ENCODE results near the gene CHAMP1. TPM values are rescaled to one million over a fixed set of nuclear protein-coding genes. Genes with fewer than 3 reads are reported as not detected.

The CHAMP1 gene
- total RNA-seq, 1 donor from 2014 or later = 25.0 TPM

DNA sequence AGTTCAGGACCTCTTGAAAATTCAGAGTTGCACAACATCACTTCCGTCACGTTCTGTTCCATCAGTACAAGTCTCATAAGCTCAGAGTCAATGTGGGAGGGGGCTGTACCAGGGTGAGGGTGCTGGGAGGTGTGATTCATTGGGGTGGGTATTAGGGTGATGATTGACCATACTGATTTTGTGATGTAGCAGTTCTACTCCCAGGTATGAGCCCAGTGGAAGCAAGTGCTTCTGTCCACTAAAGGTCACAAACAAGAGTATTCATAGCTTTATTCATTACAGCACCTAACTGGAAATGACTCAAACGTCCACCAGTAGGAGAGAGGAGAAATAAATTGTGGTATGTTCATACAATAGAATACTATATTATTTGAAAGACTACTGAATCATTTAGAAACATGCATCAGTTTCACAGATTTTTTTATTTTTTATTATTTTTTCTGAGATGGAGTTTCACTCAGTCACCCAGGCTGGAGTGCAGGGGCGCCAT lies 45.0 kb upstream of the CHAMP1 start:
- H3K4me3 Mint-ChIP-seq (ENCODE audit: unreplicated experiment) = no peak overlapping the region
- H3K36me3 Mint-ChIP-seq (ENCODE audit: low read depth) = peaks cover 34% of the 10 kb centered on the region
- H3K27ac Mint-ChIP-seq (ENCODE audit: unreplicated experiment) = no peak overlapping the region
- H3K4me1 Mint-ChIP-seq (ENCODE audit: low read depth) = peaks cover 25% of the 10 kb centered on the region
- no peaks in the 10 kb centered on the region for H3K9me3 Mint-ChIP-seq (ENCODE audit: low read depth)
- no peaks in the 10 kb centered on the region for H3K27me3 Mint-ChIP-seq (ENCODE audit: low read depth)
- no peak for DNase-seq (ENCODE audit: low spot score)
- TF ChIP-seq CTCF (IDR thresholded peaks at IDR 0.05) = no peak

DNA sequence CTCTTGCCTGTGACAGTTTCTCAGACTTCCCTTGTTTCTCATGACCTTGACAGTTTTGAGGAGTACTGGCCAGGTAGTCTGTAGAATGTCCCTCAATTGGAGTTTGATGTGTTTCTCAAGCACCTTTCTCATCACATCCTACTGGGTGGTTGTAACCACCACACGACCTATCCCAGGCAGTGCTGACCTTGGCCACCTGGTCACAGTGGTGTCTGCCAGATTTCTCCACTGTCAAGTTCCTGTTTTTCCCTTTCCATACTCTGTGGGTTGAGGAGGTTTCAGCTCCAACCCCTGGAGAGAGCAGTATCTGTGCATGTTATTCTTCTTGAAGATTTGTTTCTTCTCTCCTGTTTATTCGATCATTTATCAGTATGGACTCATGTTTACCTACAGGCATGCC lies 41.3 kb upstream of the CHAMP1 start:
- H3K36me3 Mint-ChIP-seq (ENCODE audit: low read depth) = peaks cover 41% of the 10 kb centered on the region
- no peak overlapping the region for H3K27ac Mint-ChIP-seq (ENCODE audit: unreplicated experiment)
- TF ChIP-seq CTCF (IDR thresholded peaks at IDR 0.05) = no peak
- H3K9me3 Mint-ChIP-seq (ENCODE audit: low read depth) = no peaks in the 10 kb centered on the region
- H3K4me3 Mint-ChIP-seq (ENCODE audit: unreplicated experiment) = no peak overlapping the region
- H3K27me3 Mint-ChIP-seq (ENCODE audit: low read depth) = no peaks in the 10 kb centered on the region
- H3K4me1 Mint-ChIP-seq (ENCODE audit: low read depth) = peaks cover 6% of the 10 kb centered on the region
- no peak for DNase-seq (ENCODE audit: low spot score)

DNA sequence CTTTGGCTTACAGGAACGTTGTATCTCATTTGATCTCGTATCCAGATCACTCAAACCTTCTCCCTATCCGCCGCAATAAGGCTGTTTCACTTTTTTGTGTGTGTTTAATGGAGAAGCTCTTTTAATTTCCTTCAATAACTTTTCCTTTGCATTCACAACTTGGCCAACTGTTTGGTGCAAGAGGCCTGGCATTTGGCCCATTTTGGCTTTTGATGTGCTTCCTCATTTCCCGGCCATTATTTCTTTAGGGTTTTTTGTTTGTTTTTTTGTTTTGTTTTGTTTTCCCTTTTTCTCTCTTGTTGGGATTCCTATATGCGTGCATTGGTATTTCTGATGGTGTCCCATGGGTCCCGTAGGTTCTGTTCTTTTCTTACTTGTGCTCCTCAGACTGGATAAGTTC lies 39.0 kb upstream of the CHAMP1 start:
- Mint-ChIP-seq H3K4me1 (ENCODE audit: low read depth) (peaks cover 15% of the 10 kb centered on the region), H3K27ac (ENCODE audit: unreplicated experiment) (no peak overlapping the region)
- no peak for TF ChIP-seq CTCF (IDR thresholded peaks at IDR 0.05)

GRCh38 chr13:114279146-114279545 lies 35.2 kb upstream of the CHAMP1 start:
- Mint-ChIP-seq H3K27ac (ENCODE audit: unreplicated experiment) (no peak overlapping the region), H3K36me3 (ENCODE audit: low read depth) (peaks cover 19% of the 10 kb centered on the region), H3K27me3 (ENCODE audit: low read depth) (no peaks in the 10 kb centered on the region), H3K9me3 (ENCODE audit: low read depth) (no peaks in the 10 kb centered on the region), H3K4me3 (ENCODE audit: unreplicated experiment) (no peak overlapping the region), H3K4me1 (ENCODE audit: low read depth) (peaks cover 29% of the 10 kb centered on the region)
- DNase-seq (ENCODE audit: low spot score) = no peak
- TF ChIP-seq CTCF (IDR thresholded peaks at IDR 0.05) = no peak

More for the DNA sequence above, 39.0 kb upstream of the CHAMP1 start:
- H3K27me3 Mint-ChIP-seq (ENCODE audit: low read depth) = no peaks in the 10 kb centered on the region
- no peak for DNase-seq (ENCODE audit: low spot score)
- H3K4me3 Mint-ChIP-seq (ENCODE audit: unreplicated experiment) = no peak overlapping the region
- H3K9me3 Mint-ChIP-seq (ENCODE audit: low read depth) = no peaks in the 10 kb centered on the region
- H3K36me3 Mint-ChIP-seq (ENCODE audit: low read depth) = peaks cover 35% of the 10 kb centered on the region

DNA sequence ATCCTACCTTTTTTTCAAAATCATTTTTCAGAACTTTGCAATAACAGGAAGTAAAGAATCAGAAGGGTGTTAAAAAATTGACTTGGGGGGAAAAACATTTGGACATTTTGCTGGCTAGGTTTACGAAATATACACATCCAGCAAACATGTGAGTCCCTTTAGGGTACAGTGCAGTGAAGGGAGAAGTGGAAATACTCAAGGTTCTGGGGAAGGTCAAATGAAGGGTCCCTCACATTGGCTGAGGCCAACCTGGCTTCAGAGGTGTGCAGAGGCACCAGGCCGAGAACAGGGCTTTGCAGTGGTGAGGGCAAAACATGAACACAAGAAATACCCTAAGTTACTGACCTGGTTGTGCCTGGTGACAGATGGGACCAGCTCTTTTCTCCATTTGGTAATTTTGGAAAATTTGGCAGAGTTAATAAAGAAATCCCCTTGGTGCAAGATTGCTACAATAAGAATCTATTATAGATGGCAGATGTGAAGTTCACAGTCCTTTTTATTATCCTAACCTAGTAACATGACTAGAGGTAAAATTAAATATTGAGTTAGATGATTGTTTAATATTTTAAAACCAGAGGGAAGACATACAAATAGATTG lies 34.4 kb upstream of the CHAMP1 start:
- peaks cover 17% of the 10 kb centered on the region for H3K36me3 Mint-ChIP-seq (ENCODE audit: low read depth)
- no peak overlapping the region for H3K4me3 Mint-ChIP-seq (ENCODE audit: unreplicated experiment)
- TF ChIP-seq CTCF (IDR thresholded peaks at IDR 0.05) = no peak

More for the DNA sequence above, 34.4 kb upstream of the CHAMP1 start:
- no peak for DNase-seq (ENCODE audit: low spot score)
- peak overlapping the region; percentile 89 for H3K27ac Mint-ChIP-seq (ENCODE audit: unreplicated experiment)
- H3K27me3 Mint-ChIP-seq (ENCODE audit: low read depth) = no peaks in the 10 kb centered on the region
- H3K9me3 Mint-ChIP-seq (ENCODE audit: low read depth) = no peaks in the 10 kb centered on the region
- H3K4me1 Mint-ChIP-seq (ENCODE audit: low read depth) = peaks cover 30% of the 10 kb centered on the region
